ENCODE measurements around the gene HYLS1.

- TF ChIP-seq POLR2A (IDR thresholded peaks at IDR 0.05): no peak
- TF ChIP-seq CTCF (IDR thresholded peaks at IDR 0.05): no peak
These were observed 59.4 kb downstream of the HYLS1 start for GRCh38 chr11:125946712-125947418.
